Measurements from ENCODE around the gene RUBCNL. TPM values are rescaled to one million over a fixed set of nuclear protein-coding genes. Genes with fewer than 3 reads are reported as not detected.
A peak's percentile ranks its signal among the peaks of the same experiment; 100 is the strongest.

Gene RUBCNL
- total and polyA plus RNA-seq, 5 donors = 0.36 to 1.8 (median 1.1) TPM

DNA sequence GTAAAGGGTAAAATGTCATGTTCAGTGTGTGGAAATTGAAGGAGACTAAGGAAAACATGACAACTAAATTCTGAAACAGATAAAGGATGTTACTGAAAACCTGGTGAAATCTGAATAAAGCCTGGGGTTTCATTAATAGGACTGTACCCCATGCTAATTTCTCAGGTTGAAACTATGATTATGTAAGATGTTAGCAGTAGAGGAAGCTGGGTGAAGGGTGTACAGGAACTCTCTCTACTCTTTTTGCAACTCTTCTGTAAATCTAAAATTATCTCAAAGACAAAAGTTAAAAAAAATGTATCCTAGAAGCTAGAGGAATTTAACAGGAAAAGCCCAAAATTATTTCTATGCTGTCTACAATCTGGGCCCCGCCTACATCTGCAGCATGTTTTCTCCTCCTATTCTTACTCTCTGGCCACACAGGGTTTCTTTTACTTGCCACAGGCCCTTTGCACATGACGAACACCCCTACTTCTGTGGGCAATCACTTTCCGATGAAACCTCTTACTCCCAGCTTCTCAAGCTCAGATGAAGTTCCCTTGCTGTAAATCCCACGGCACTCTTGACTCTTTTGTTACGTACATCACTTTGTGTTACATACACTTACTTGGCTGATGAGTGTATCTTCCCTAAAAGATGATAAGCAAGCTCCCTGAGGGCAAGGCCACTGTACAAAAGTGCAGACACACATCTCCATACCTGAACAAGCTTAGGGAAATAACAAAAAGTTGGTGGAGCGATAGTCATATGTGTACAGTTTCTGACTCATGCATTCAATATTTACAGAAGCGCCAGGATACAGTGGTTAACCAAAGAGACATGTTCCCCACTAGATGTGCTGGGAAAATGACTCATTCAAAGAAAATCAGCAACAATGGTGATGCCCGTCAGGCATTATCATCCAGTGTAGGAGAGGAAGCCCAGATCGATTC is 32.6 kb downstream of the RUBCNL start:
- intact Hi-C loops (cut with DNase I) = no loop called here
- Histone ChIP-seq H3K9me3 (ENCODE audit: control insufficient read depth, low read length) (no peaks in the 10 kb centered on the region), H3K27ac (ENCODE audit: low read length) (no peak overlapping the region), H3K27me3 (ENCODE audit: control insufficient read depth, insufficient read depth) (no peaks in the 10 kb centered on the region), H3K4me3 (ENCODE audit: low read length) (no peak overlapping the region), H3K4me1 (ENCODE audit: control insufficient read depth, insufficient read depth, low read length) (no peaks in the 10 kb centered on the region)
- DNase-seq = no peak
- peak in 1 of 2 donors; percentile 50 for ATAC-seq
- 64% methylated on average over 9 of the region's 9 CpGs for WGBS

- H3K27ac ChIP-seq (ENCODE audit: low read length) = no peak overlapping the region
- H3K4me1 ChIP-seq (ENCODE audit: control insufficient read depth, insufficient read depth, low read length) = no peaks in the 10 kb centered on the region
- H3K4me3 ChIP-seq (ENCODE audit: low read length) = no peak overlapping the region
- H3K9me3 ChIP-seq (ENCODE audit: control insufficient read depth, low read length) = no peaks in the 10 kb centered on the region
- H3K27me3 ChIP-seq (ENCODE audit: control insufficient read depth, insufficient read depth) = no peaks in the 10 kb centered on the region
- 82% methylated on average over 8 of the region's 8 CpGs for WGBS
- ATAC-seq = peak in 1 of 2 donors; percentile 52
- intact Hi-C loops (cut with DNase I) = no loop called here
- peak in 1 of 3 donors; percentile 32 for DNase-seq
Measured at GRCh38 chr13:46352805-46353204, 34.2 kb downstream of the RUBCNL start.

- Histone ChIP-seq H3K27me3 (ENCODE audit: control insufficient read depth, insufficient read depth) (no peaks in the 10 kb centered on the region), H3K9me3 (ENCODE audit: control insufficient read depth, low read length) (no peaks in the 10 kb centered on the region), H3K4me1 (ENCODE audit: control insufficient read depth, insufficient read depth, low read length) (no peaks in the 10 kb centered on the region), H3K4me3 (ENCODE audit: low read length) (no peak overlapping the region), H3K27ac (ENCODE audit: low read length) (no peak overlapping the region)
- DNase-seq (no peak), ATAC-seq (no peak)
- intact Hi-C loops (cut with DNase I) = no loop called here
- WGBS = 89% methylated on average over 11 of the region's 11 CpGs
Measured at GRCh38 chr13:46350003-46350402, 37.0 kb downstream of the RUBCNL start.

GRCh38 chr13:46348961-46349360 is 38.1 kb downstream of the RUBCNL start:
- intact Hi-C loops (cut with DNase I) = no loop called here
- H3K9me3 ChIP-seq (ENCODE audit: control insufficient read depth, low read length) = no peaks in the 10 kb centered on the region
- ATAC-seq (no peak), DNase-seq (no peak)
- 72% methylated on average over 1 of the region's 1 CpG for WGBS
- no peak overlapping the region for H3K27ac ChIP-seq (ENCODE audit: low read length)
- no peaks in the 10 kb centered on the region for H3K4me1 ChIP-seq (ENCODE audit: control insufficient read depth, insufficient read depth, low read length)
- no peak overlapping the region for H3K4me3 ChIP-seq (ENCODE audit: low read length)
- no peaks in the 10 kb centered on the region for H3K27me3 ChIP-seq (ENCODE audit: control insufficient read depth, insufficient read depth)

GRCh38 chr13:46347277-46347676 is 39.8 kb downstream of the RUBCNL start:
- H3K27ac ChIP-seq (ENCODE audit: low read length) = no peak overlapping the region
- no peak for ATAC-seq
- DNase-seq = no peak
- intact Hi-C loops (cut with DNase I) = no loop called here
- no peaks in the 10 kb centered on the region for H3K4me1 ChIP-seq (ENCODE audit: control insufficient read depth, insufficient read depth, low read length)
- no peak overlapping the region for H3K4me3 ChIP-seq (ENCODE audit: low read length)
- 91% methylated on average over 4 of the region's 4 CpGs for WGBS
- H3K27me3 ChIP-seq (ENCODE audit: control insufficient read depth, insufficient read depth) = no peaks in the 10 kb centered on the region
- H3K9me3 ChIP-seq (ENCODE audit: control insufficient read depth, low read length) = no peaks in the 10 kb centered on the region

DNA sequence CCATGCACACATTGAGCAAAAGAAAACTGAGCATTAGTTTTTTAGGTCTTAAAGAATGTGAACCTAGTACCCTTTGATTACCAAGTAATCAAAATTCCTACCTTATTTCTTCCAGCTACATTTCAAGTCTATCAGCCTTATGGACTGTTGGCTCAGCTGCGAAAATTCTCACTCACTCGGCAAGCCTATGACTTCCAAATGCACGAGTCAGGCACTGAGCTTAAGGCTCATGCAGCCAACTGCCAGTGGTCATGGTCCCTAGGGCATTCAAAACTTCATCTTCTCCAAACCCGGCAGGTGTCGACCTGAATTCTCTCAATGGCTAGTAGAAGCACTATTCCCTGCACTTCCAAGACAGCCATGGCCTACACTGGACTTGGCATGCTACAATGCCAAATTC is 41.2 kb downstream of the RUBCNL start:
- Histone ChIP-seq H3K27ac (ENCODE audit: low read length) (no peak overlapping the region), H3K4me3 (ENCODE audit: low read length) (no peak overlapping the region), H3K27me3 (ENCODE audit: control insufficient read depth, insufficient read depth) (no peaks in the 10 kb centered on the region), H3K9me3 (ENCODE audit: control insufficient read depth, low read length) (no peaks in the 10 kb centered on the region), H3K4me1 (ENCODE audit: control insufficient read depth, insufficient read depth, low read length) (no peaks in the 10 kb centered on the region)
- ATAC-seq = no peak
- no peak for DNase-seq
- 62% methylated on average over 5 of the region's 5 CpGs for WGBS
- intact Hi-C loops (cut with DNase I) = no loop called here

- intact Hi-C loops (cut with DNase I) = no loop called here
- WGBS = 42% methylated on average over 5 of the region's 5 CpGs
Measured at GRCh38 chr13:46345398-46345797, 41.7 kb downstream of the RUBCNL start.

DNA sequence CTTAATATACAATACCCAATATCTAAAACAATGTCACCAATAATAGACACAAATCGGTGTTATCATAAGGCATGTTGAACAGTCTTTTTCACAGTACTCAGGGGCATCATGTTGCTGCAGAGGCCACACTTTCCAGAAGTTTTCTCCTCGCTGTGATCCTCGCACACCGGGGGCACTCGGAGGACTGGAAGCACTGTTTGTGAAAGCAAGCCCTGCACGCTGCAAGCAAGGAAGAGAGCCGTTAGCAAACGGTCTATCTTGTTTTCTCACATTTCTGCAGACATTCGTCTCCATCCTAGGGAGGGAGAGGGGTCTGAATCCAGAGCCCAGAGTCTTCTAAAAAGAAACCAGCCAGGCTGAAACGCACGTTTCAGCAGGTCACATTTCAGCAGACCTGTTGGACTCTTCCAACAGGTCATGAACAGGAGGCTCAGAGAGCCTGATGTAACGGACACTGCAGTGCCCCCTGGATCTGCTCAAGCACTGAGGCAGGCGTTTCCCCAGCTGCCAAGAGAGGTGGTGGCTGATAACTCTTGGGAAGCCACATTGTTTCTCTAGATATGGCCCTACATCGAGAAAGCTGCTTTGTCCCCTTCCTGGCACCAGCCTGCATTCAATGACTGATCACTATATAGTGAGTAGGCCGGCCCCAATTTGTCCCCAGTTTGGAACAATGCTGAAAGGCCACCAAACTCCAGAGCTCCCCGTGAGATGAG is 43.6 kb downstream of the RUBCNL start:
- ATAC-seq (no peak), DNase-seq (no peak)
- no peaks in the 10 kb centered on the region for H3K9me3 ChIP-seq (ENCODE audit: control insufficient read depth, low read length)
- no peak overlapping the region for H3K4me3 ChIP-seq (ENCODE audit: low read length)
- H3K4me1 ChIP-seq (ENCODE audit: control insufficient read depth, insufficient read depth, low read length) = no peaks in the 10 kb centered on the region
- no peaks in the 10 kb centered on the region for H3K27me3 ChIP-seq (ENCODE audit: control insufficient read depth, insufficient read depth)
- no peak overlapping the region for H3K27ac ChIP-seq (ENCODE audit: low read length)
- 65% methylated on average over 16 of the region's 16 CpGs for WGBS
- intact Hi-C loops (cut with DNase I) = no loop called here

More at GRCh38 chr13:46345398-46345797, 41.7 kb downstream of the RUBCNL start:
- Histone ChIP-seq H3K27me3 (ENCODE audit: control insufficient read depth, insufficient read depth) (no peaks in the 10 kb centered on the region), H3K4me1 (ENCODE audit: control insufficient read depth, insufficient read depth, low read length) (no peaks in the 10 kb centered on the region), H3K27ac (ENCODE audit: low read length) (no peak overlapping the region), H3K9me3 (ENCODE audit: control insufficient read depth, low read length) (no peaks in the 10 kb centered on the region), H3K4me3 (ENCODE audit: low read length) (no peak overlapping the region)
- DNase-seq = no peak
- ATAC-seq = no peak

DNA sequence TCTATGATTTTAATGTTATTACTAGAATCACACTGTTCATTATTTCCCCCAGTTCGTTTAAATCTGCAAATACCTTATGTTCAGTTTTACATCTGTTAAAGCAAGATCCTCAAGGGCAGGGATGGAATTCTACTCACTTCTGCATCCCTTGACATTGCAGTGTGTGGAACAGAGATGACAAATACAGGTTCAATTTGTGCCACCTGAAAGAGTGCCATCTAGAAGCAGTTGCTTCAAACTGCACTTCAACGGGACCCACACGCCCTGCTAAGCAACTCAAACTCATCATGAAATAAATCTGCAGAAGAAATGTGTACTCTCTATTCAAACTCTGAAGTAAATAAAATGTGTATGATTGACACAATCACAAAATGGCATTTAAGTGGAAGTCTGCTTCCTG is 44.5 kb downstream of the RUBCNL start:
- no peaks in the 10 kb centered on the region for H3K4me1 ChIP-seq (ENCODE audit: control insufficient read depth, insufficient read depth, low read length)
- DNase-seq (no peak), ATAC-seq (no peak)
- H3K27me3 ChIP-seq (ENCODE audit: control insufficient read depth, insufficient read depth) = no peaks in the 10 kb centered on the region
- intact Hi-C loops (cut with DNase I) = no loop called here
- H3K27ac ChIP-seq (ENCODE audit: low read length) = no peak overlapping the region
- WGBS = 72% methylated on average over 3 of the region's 3 CpGs
- H3K4me3 ChIP-seq (ENCODE audit: low read length) = no peak overlapping the region
- no peaks in the 10 kb centered on the region for H3K9me3 ChIP-seq (ENCODE audit: control insufficient read depth, low read length)

- DNase-seq (no peak), ATAC-seq (peak; percentile 31 to 45)
- WGBS = 57% methylated on average over 1 of the region's 1 CpG
Measured at GRCh38 chr13:46341112-46341711, 45.8 kb downstream of the RUBCNL start.

DNA sequence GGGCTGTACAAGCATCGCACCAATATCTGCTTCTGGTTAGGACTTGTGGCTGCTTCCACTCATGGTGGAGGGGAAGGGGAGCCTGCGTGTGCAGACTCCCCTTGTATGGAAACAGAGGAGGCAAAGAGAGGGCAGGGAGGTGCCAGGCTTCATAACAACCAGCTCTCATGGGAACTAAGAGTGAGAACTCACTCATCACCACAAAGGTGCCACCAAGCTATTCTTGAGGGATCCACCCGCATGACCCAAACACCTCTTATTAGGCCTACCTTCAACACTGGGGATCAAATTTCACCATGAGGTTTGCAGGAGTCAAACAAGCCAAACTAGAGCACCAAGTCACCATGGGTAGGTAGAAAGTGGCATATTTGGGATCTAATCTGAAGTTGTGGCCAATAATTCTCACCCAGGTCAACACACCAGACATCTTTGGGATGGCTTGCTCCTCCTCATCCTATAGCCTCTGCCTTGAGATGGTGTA is 46.4 kb downstream of the RUBCNL start:
- no peaks in the 10 kb centered on the region for H3K9me3 ChIP-seq (ENCODE audit: control insufficient read depth, low read length)
- H3K27me3 ChIP-seq (ENCODE audit: control insufficient read depth, insufficient read depth) = no peaks in the 10 kb centered on the region
- no peak overlapping the region for H3K4me3 ChIP-seq (ENCODE audit: low read length)
- WGBS = 97% methylated on average over 3 of the region's 3 CpGs
- no peak overlapping the region for H3K27ac ChIP-seq (ENCODE audit: low read length)
- no peak for DNase-seq
- intact Hi-C loops (cut with DNase I) = no loop called here
- H3K4me1 ChIP-seq (ENCODE audit: control insufficient read depth, insufficient read depth, low read length) = no peaks in the 10 kb centered on the region
- ATAC-seq = no peak

More at GRCh38 chr13:46341112-46341711, 45.8 kb downstream of the RUBCNL start:
- Histone ChIP-seq H3K4me1 (ENCODE audit: control insufficient read depth, insufficient read depth, low read length) (no peaks in the 10 kb centered on the region), H3K27ac (ENCODE audit: low read length) (no peak overlapping the region), H3K4me3 (ENCODE audit: low read length) (no peak overlapping the region), H3K27me3 (ENCODE audit: control insufficient read depth, insufficient read depth) (no peaks in the 10 kb centered on the region), H3K9me3 (ENCODE audit: control insufficient read depth, low read length) (no peaks in the 10 kb centered on the region)
- intact Hi-C loops (cut with DNase I) = no loop called here

Measured in right cardiac atrium (tissue), 5 donors.